Testis (tissue), 2 donors: ENCODE data around the gene DRD1.

Experiments used
- CTCF ChIP-seq, 3 experiments: fragments of 450-650 bp in 2 of 3; fragments of 200-600 bp in 1 of 3; sonication (generic) in 1 of 3; IDR thresholded peaks; one replicate each; pipeline ENCODE4 v1.5.1; 2016 to 2019; ENCODE audit warnings: antibody characterized with exemption in 3 of 3, mild to moderate bottlenecking in 2 of 3, moderate library complexity in 1 of 3
- POLR2A ChIP-seq: fragments of 450-650 bp; IDR thresholded peaks from one replicate; pipeline ENCODE4 v1.6.1; 2017; ENCODE audit warnings: antibody characterized with exemption, mild to moderate bottlenecking, moderate library complexity

- TF ChIP-seq CTCF (IDR thresholded peaks at IDR 0.05) (no peak), POLR2A (no peak)
Observed at GRCh38 chr5:175427762-175428161, 16.2 kb downstream of the DRD1 start.
